HG02759 (cell line): ENCODE data around the gene MOB4.
"Not testable (repeated sequence)": the region's sequence is repeated elsewhere in the genome, so short reads cannot be mapped to it uniquely, and the experiment has no call there.

Experiments used
- ATAC-seq: cut with Tn5 transposase; IDR thresholded peaks from one replicate; pipeline ENCODE4 v1.9.1; 2021; ENCODE audit warnings: mild to moderate bottlenecking, moderate library complexity; ENCODE audit not compliant: unreplicated experiment

Gene MOB4

DNA sequence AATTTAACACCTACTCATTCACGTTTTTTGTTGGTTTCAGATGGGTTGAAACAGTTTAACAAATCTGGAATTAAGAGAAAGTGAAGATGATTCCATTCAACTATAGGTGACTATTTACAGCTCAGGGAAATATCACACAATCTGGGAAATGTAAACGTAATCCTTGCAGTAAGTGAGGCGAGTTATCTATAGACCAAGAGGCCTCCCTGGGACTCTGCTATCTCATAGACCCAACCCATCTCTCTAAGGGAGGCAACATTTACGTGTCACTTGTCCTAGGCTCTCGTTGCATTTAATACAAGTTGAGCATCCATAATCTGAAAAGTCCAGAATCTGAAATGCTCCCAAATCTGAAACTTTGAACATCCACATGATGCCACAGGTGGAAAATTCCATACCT is 2.0 kb upstream of the MOB4 start:
- no peak for ATAC-seq

DNA sequence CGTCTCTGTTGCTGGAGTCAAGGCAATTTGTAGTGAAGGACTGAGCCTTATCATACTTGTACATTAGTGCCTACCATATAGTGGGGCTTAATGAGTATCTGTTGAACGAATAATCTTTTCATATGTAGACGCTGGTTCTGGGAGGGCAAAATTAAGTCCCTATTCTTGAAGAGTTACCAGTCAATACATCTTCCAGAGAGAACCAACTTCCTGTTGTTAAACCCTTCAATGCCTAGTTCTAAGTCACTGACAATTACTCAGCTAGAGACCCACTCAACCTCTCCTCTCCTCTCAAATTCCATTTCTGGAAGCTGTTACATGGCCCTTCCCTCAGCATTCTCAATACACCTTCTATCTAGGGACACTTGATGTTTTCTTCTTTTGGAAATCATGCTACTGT is 1.1 kb upstream of the MOB4 start:
- ATAC-seq: no peak

DNA sequence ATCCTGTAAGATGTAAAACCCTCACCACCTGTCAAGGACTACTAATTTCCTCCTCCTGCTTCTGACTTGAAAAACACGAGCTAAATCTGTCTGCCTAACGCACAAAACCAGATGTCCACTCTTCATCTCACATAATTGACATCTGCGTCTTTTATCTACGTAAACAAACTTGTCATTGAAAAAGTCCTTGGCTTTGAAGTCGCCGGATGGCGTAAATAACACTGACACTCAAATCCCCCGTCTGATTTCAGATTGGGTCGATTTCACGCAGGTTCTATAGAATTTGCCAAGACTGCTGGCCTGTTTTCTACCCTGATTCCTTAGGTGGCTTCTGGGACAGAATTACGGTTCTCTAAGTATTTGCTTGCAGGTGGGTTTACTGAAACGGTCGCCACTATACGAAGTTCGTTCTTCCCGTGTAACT is 539 bp upstream of the MOB4 start:
- peak; percentile 1 for ATAC-seq

- peak; percentile 8 for ATAC-seq
Measured at GRCh38 chr2:197516393-197516761, 511 bp downstream of the MOB4 start.

DNA sequence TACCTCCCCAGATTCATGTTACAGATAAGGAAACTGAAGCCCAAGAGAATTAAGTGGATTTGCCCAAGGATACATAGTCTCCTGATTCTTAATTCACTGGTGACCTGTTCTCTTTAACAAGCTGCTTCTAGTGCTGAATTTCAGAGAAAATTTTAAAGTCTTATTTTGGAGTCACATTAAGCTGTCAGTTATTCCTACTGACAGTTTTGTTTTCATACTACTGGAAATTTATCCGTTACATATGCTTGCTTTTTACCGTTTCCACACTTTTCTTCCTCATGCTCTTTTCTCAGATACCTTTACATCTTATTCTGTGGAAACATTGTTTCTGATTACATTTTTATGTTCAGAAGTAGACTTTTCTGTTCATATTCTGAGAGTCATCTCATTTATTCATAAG is 1.3 kb downstream of the MOB4 start:
- no peak for ATAC-seq

DNA sequence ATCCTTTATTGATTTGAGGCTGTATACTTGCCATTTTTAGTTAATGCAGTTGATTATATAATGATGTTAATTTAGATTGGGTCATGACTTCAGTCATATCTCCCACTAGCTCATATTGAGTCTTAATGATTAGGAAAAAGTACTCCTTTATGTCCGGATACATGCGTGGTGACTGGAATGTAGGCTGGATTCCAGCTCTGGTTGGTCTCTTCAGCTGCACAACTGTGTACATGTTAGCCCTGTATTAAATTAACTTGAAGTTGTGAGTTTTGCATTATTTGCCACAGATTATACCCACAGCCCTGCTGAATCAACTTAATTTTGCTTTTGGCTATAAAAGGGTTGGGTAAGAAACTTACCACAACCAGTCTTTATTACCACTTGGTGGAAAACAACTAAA is 22.5 kb downstream of the MOB4 start:
- no peak for ATAC-seq

GRCh38 chr2:197539734-197540133 is 23.9 kb downstream of the MOB4 start:
- ATAC-seq: no peak

- ATAC-seq: no peak
Measured at GRCh38 chr2:197543206-197543605, 27.3 kb downstream of the MOB4 start.

- ATAC-seq: no peak
Measured at GRCh38 chr2:197547163-197547900, 31.5 kb downstream of the MOB4 start.

DNA sequence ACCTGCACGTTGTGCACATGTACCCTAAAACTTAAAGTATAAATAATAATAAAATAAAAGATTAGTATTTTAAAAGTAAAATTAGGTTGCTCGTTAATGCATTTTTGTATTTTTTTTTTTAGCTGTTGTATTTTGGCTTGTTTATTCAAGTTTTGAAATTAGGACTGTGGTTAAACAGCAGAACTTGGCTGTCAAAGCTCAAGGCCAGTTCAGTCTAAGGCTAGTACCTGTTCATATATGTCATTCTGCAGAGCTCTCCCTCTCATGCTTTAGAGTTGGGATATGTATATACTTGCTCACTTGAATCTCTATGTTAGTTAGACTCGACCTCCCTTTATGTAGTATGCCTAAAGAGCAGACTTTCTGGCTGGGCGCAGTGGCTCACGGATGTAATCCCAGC is 32.7 kb downstream of the MOB4 start:
- no peak for ATAC-seq

DNA sequence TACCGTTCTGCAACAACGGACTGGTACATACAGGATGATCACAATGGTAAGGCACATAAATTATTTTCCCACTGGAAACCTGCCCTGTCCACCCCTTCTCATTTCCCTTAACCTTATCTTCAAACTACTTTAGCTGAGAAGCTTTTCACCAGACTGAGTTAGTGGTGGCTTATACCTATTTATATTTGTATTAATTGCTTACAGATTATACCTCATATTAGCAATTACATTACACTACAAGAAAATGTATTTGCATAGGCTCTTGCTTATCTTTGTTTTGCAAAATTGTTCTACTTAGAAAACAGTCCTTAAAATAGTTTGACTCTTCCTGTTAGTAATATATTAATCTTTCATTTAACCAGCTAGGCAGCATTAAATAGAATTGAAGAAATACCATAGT is 35.4 kb downstream of the MOB4 start:
- ATAC-seq: not testable (repeated sequence)

GRCh38 chr2:197555467-197555866 is 39.6 kb downstream of the MOB4 start:
- ATAC-seq: no peak

- no peak for ATAC-seq
Measured at GRCh38 chr2:197556456-197556855, 40.6 kb downstream of the MOB4 start.

DNA sequence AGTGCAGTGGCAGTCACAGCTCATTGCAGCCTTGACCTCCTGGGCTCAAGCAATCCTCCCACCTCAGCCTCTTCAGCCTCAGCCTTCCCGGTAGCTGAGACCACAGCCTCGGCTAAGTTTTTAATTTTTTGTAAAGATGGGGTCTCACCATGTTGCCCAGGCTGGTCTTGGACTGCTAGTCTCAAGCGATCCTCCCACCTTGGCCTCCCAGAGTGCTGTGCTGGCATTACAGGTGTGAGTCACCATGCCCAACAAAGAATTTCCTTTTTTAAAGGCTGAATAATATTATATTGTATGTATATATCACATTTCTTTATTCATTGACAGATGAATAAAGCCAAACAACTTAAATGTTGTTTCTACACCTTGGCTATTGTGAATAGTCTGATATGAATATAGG is 42.5 kb downstream of the MOB4 start:
- ATAC-seq: no peak

DNA sequence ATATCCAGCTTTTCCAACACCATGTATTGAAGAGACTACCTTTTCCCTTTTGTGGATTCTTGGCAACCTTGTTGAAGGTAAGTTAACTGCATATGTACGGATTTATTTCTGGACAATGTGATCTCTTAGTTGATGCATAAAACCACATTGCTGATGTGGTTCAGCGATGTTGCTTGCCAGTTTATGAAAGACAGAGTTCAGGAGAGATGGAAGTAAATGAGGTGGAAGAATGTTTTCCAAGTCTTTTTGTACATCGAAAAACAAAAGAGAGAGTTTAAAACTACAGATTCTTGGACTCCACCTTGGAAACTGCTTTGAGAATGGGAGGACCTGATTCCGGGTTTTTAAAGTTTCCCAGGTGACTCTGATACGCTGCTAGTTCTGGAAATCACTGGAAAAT is 43.8 kb downstream of the MOB4 start:
- ATAC-seq: no peak

- no peak for ATAC-seq
Measured at GRCh38 chr2:197560146-197560665, 44.3 kb downstream of the MOB4 start.

DNA sequence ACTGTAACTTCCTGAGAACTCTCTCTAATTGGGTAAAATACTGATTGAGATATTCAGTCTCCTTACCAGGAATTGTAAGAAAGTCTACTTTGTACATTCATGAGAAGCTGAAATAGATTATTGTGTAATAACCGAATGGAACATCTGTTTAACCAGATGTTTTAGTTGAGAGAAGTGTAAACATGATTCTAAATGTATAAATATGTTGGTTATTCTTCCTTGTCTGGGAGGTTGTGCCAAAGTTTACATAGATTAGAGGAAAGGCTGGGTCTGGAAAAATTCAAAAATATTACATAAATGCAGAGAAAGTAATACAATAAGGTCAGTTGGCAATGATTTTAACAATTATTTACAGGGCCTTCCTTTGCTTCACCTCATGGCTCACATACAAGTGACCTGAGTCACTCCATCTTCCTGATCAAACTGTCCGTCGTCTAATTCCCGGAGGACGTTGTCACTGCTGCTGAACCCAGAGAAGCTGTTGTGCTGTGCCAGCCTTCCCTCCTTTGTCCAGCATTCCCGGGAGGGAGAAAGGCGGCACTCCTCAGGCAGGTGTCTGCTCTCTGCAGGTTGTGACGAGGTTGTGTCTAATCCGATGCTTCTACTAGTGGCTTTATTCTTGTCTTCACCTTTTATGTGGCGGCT is 55.9 kb downstream of the MOB4 start:
- ATAC-seq: no peak

DNA sequence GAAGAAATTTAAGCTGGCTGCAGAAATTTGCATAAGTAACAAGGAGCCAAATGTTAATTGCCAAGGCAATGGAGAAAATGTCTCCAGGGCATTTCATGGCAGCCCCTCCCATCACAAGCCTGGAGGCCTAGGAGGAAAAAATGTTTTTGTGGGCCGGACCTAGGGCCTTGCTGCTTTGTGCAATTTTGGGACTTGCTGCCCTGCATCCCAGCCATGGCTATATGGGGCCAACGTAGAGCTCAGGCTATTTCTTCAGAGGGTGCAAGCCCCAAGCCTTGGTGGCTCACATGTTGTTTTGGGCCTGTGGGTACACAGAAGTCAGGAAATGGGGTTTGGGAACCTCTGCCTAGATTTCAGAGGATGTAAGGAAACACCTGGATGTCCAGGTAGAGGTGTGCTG is 57.7 kb downstream of the MOB4 start:
- ATAC-seq: no peak

DNA sequence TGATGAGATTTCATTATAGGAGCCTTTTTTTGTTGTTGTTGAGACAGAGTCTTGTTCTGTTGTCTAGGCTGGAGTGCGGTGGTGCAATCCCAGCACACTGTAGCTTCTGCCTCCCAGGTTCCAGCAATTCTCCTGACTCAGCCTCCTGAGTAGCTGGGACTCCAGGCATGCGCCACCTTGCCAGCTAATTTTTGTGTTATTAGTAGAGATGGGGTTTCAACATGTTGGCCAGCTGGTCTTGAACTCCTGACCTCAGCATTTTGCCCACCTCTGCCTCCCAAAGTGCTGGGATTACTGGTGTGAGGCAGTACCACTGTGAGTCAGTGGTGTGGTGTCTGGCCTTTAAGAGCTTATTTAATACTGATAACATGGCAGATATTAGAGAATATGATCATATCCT is 60.1 kb downstream of the MOB4 start:
- ATAC-seq: no peak

DNA sequence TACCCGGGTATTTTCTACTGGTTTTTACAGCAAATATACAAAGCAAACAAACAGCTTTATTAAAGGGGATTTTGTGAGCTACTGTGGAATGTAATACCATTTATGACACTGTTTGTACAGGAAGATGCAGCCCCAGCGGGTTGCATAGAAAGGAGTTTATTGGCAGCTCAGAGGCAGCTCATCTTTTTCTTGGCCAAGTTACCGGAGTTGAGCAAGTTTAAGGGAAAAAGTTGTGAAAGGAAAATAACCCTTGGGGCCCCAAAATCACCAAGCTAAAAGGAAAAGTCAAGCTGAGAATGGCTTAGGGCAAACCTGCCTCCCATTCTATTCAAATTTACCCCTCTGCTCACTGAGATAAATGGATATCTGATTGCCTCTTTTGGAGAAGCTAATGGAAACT is 60.8 kb downstream of the MOB4 start:
- ATAC-seq: no peak

- ATAC-seq: no peak
Measured at GRCh38 chr2:197577446-197577845, 61.6 kb downstream of the MOB4 start.

DNA sequence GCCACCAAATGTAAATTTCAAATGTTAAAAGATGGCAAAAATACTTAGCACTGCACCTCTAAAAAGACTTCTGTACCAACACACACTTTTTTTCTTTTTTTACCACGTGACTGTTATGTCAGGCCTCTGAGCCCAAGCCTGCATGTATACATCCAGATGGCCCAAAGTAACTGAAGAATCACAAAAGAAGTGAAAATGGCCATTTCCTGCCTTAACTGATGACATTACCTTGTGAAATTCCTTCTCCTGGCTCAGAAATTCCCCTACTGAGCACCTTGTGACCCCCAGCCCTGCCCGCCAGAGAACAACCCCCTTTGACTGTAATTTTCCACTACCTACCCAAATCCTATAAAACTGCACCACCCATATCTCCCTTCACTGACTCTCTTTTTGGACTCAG is 62.4 kb downstream of the MOB4 start:
- ATAC-seq: not testable (repeated sequence)

DNA sequence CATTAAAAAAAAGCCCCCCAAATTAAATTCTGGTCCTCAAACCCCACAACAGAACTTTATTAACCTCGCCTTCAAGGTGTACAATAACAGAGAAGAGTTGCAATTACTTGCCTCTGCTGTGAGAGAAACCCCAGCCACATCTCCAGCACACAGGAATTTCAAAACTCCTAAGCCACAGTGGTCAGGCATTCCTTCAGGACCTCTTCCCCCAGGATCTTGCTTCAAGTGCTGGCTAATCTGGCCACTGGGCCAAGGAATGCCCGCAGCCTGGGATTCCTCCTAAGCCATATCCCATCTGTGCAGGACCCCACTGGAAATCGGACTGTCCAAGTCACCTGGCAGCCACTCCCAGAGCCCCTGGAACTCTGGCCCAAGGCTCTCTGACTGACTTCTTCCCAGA is 64.3 kb downstream of the MOB4 start:
- not testable (repeated sequence) for ATAC-seq
